Caco-2 (cell line): ENCODE measurements around the gene ZNF550. TPM values are rescaled to one million over a fixed set of nuclear protein-coding genes. Genes with fewer than 3 reads are reported as not detected.

ENCODE experiments used
- Bru-seq: library from RNA; stranded (reverse); fragments of 400-500 nt; gene quantifications from one replicate; lab custom pipeline; 2021; lab: Mats Ljungman, UMichigan
- BruChase-seq, 2 experiments: library from RNA; stranded (reverse); fragments of 400-500 nt; gene quantifications; one replicate each; lab custom pipeline; 2021; lab: Mats Ljungman, UMichigan
- BruUV-seq: library from RNA; stranded (reverse); fragments of 400-500 nt; replicated peaks from 2 replicates; lab custom pipeline; 2021; lab: Mats Ljungman, UMichigan
- CTCF ChIA-PET: fragments of 300-600 bp; sonication (Branson Sonifier 250); formaldehyde crosslinking; loops from one replicate; lab custom pipeline; 2022; ENCODE audit warnings: antibody characterized with exemption; lab: Charles Lee
- POLR2A ChIA-PET: fragments of 300-600 bp; sonication (Branson Sonifier 250); formaldehyde crosslinking; loops from one replicate; lab custom pipeline; 2022; ENCODE audit warnings: antibody characterized with exemption; lab: Charles Lee
- DNase-seq, 2 experiments: peaks; one replicate each; pipeline versions ENCODE4 v3.0.0 to v3.0.0-alpha.2; 2020 to 2022
- H3K27me3 ChIP-seq: replicated peaks from 2 replicates; pipeline ENCODE4 v1.6.0; 2011; ENCODE audit warnings: low read length; ENCODE audit not compliant: control insufficient read depth, insufficient read depth
- H3K36me3 ChIP-seq: 2 replicates; pipeline ENCODE4 v1.5.1; 2011; ENCODE audit warnings: low read length; ENCODE audit not compliant: control insufficient read depth, insufficient read depth
- H3K4me1 ChIP-seq: fragments of 250-450 bp; sonication (Bioruptor Pico); 2 replicates; pipeline ENCODE4 v1.5.1; 2020; ENCODE audit warnings: mild to moderate bottlenecking
- H3K4me3 ChIP-seq: 2 replicates; pipeline ENCODE4 v1.5.1; 2011; ENCODE audit warnings: low read depth, mild to moderate bottlenecking, control low read depth, low read length
- H3K9me3 ChIP-seq: fragments of 250-450 bp; sonication (Bioruptor Pico); 2 replicates; pipeline ENCODE4 v1.5.1; 2020; ENCODE audit warnings: mild to moderate bottlenecking, moderate library complexity
- H3K27ac Mint-ChIP-seq: one replicate; pipeline ENCODE4 v1.8.0; 2022; ENCODE audit warnings: mixed read lengths; ENCODE audit not compliant: unreplicated experiment
- H3K27me3 Mint-ChIP-seq: one replicate; pipeline ENCODE4 v1.8.0; 2022; ENCODE audit warnings: mixed read lengths; ENCODE audit not compliant: insufficient read depth, unreplicated experiment
- H3K36me3 Mint-ChIP-seq: one replicate; pipeline ENCODE4 v1.8.0; 2022; ENCODE audit warnings: mild to moderate bottlenecking, mixed read lengths; ENCODE audit not compliant: insufficient read depth, unreplicated experiment
- H3K4me1 Mint-ChIP-seq: one replicate; pipeline ENCODE4 v1.8.0; 2022; ENCODE audit warnings: low read depth, mixed read lengths; ENCODE audit not compliant: unreplicated experiment
- H3K4me3 Mint-ChIP-seq: one replicate; pipeline ENCODE4 v1.8.0; 2022; ENCODE audit warnings: mild to moderate bottlenecking, moderate library complexity, mixed read lengths; ENCODE audit not compliant: unreplicated experiment
- H3K9me3 Mint-ChIP-seq: one replicate; pipeline ENCODE4 v1.8.0; 2022; ENCODE audit warnings: mixed read lengths; ENCODE audit not compliant: unreplicated experiment
- CTCF ChIP-seq, 2 experiments: fragments of 200-600 bp in 1 of 2; IDR thresholded peaks; 1 replicate in 1 of 2; 2 replicates in 1 of 2; pipeline versions ENCODE4 v1.5.1 to v1.8.0; 2011 to 2022; ENCODE audit warnings: antibody characterized with exemption in 1 of 2, control low read depth in 1 of 2, inconsistent platforms in 1 of 2, low read depth in 1 of 2, low read length in 1 of 2, mild to moderate bottlenecking in 1 of 2, moderate library complexity in 1 of 2; ENCODE audit not compliant: insufficient read depth in 1 of 2, severe bottlenecking in 1 of 2, unreplicated experiment in 1 of 2
- intact Hi-C: fragments of 100-400 bp; cut with micrococcal nuclease; formaldehyde crosslinking; loops from one replicate; pipeline ENCODE4 v1.10.0; 2022; ENCODE audit not compliant: unreplicated experiment
- long read RNA-seq: library from polyadenylated mRNA; stranded (forward); transcript quantifications from one replicate; pipeline ENCODE4 v2.0.0, GENCODE V29; 2022
- total RNA-seq: library from RNA; stranded (reverse); gene quantifications from 2 replicates; pipeline ENCODE4 v1.2.3, GENCODE V29; 2022

ZNF550 gene
- total RNA-seq (11.2 and 11.5 TPM in 2 replicates), Bru-seq, nascent RNA (percentile 64 among the genes with signal in this experiment), BruChase-seq, experiment 1, labeled RNA remaining after a 2-hour chase (percentile 64 among the genes with signal in this experiment), BruChase-seq, experiment 2, labeled RNA remaining after a 6-hour chase (percentile 52 among the genes with signal in this experiment)
- long read RNA-seq, partial matches to known transcripts, result 3 of 8 reads
- long read RNA-seq, other reads (novel, unspliced or antisense), result 3 of 8 reads

- Mint-ChIP-seq H3K27ac (peak within 1 kb of the TSS; percentile 94), H3K4me1 (peaks cover 11% of the 10 kb centered on the region), H3K27me3 (no peaks in the 10 kb centered on the region), H3K36me3 (peaks cover 26% of the 10 kb centered on the region), H3K4me3 (peak within 1 kb of the TSS; percentile 99), H3K9me3 (peaks cover 45% of the 10 kb centered on the region)
- ChIA-PET CTCF (no interaction called here), POLR2A (no interaction called here)
- BruUV-seq, result TSS peak; percentile 73
- H3K4me3 ChIP-seq, result peak within 1 kb of the TSS; percentile 91
- peaks cover 7% of the 10 kb centered on the region for H3K36me3 ChIP-seq
- H3K27me3 ChIP-seq, result no peaks in the 10 kb centered on the region
- intact Hi-C loops, result loop anchor here (1.0 to 2.0 kb wide), 4 partner anchors 19 to 357 kb away; partner anchors contain the start of genes ZNF416, ZNF417, ZNF549 and ZNF749
- peak; percentile 89 to 90 for DNase-seq
- H3K9me3 ChIP-seq, result peaks cover 37% of the 10 kb centered on the region
- TF ChIP-seq CTCF (IDR thresholded peaks at IDR 0.05; ENCODE audit: insufficient read depth in 1 of 2, low read depth in 1 of 2, low read length in 1 of 2, severe bottlenecking in 1 of 2, unreplicated experiment in 1 of 2), result no peak
- no peaks in the 10 kb centered on the region for H3K4me1 ChIP-seq
Measured at GRCh38 chr19:57559404-57560025, at the start of gene ZNF550. ZNF550 (minus strand) TSS chr19:57559863; CDS start chr19:57559682, 181 bp downstream.

GRCh38 chr19:57606931-57607330 is 47.3 kb upstream of the ZNF550 start:
- no peak for TF ChIP-seq CTCF (IDR thresholded peaks at IDR 0.05; ENCODE audit: insufficient read depth in 1 of 2, low read depth in 1 of 2, low read length in 1 of 2, severe bottlenecking in 1 of 2, unreplicated experiment in 1 of 2)
- Mint-ChIP-seq H3K27me3 (no peaks in the 10 kb centered on the region), H3K4me1 (no peaks in the 10 kb centered on the region), H3K4me3 (no peak overlapping the region), H3K9me3 (peaks cover 14% of the 10 kb centered on the region), H3K36me3 (peaks cover 19% of the 10 kb centered on the region), H3K27ac (no peak overlapping the region)
- CTCF ChIA-PET, result interaction anchor here (0.5 kb wide), 1 partner anchor 125 kb away, joined by 3 read pairs; no protein-coding TSS in a partner anchor
- intact Hi-C loops, result no loop called here
- no peak for DNase-seq
- no TSS peak for BruUV-seq
- H3K36me3 ChIP-seq, result no peaks in the 10 kb centered on the region; the same call in 1 of the 2 replicates
- no peaks in the 10 kb centered on the region for H3K27me3 ChIP-seq
- H3K9me3 ChIP-seq, result peaks cover 6% of the 10 kb centered on the region
- H3K4me3 ChIP-seq, result no peak overlapping the region
- POLR2A ChIA-PET, result no interaction called here
- no peaks in the 10 kb centered on the region for H3K4me1 ChIP-seq

GRCh38 chr19:57599761-57600383 is 40.2 kb upstream of the ZNF550 start, which contains the start of gene ZNF530:
ZNF530 (plus strand) TSS chr19:57599885; CDS start chr19:57604346, 4,461 bp downstream.
- H3K27me3 ChIP-seq, result no peaks in the 10 kb centered on the region
- DNase-seq, result peak; percentile 88 to 92
- no TSS peak for BruUV-seq
- no peaks in the 10 kb centered on the region for H3K36me3 ChIP-seq
- H3K4me3 Mint-ChIP-seq, result peak within 1 kb of the TSS; percentile 77
- POLR2A ChIA-PET, result no interaction called here
- intact Hi-C loops, result loop anchor here (1.0 kb wide), 2 partner anchors 22 to 33 kb away; partner anchors contain the start of genes ZNF211 and ZNF416
- TF ChIP-seq CTCF (IDR thresholded peaks at IDR 0.05; ENCODE audit: insufficient read depth in 1 of 2, low read depth in 1 of 2, low read length in 1 of 2, severe bottlenecking in 1 of 2, unreplicated experiment in 1 of 2), result peak in 1 of 2 experiments; percentile 1
- no peaks in the 10 kb centered on the region for H3K4me1 Mint-ChIP-seq
- H3K27ac Mint-ChIP-seq, result peak within 1 kb of the TSS; percentile 19
- H3K9me3 Mint-ChIP-seq, result peaks cover 31% of the 10 kb centered on the region
- H3K36me3 Mint-ChIP-seq, result peaks cover 9% of the 10 kb centered on the region
- H3K4me3 ChIP-seq, result peak within 1 kb of the TSS; percentile 83
- H3K27me3 Mint-ChIP-seq, result peaks cover 4% of the 10 kb centered on the region
- H3K4me1 ChIP-seq, result no peaks in the 10 kb centered on the region; the same call in 1 of the 2 replicates
- 0 out of 2 replicates have a peak, but pooled peaks cover 10% of the 10 kb centered on the region for H3K9me3 ChIP-seq
- CTCF ChIA-PET, result interaction anchor here (1.3 kb wide), 1 partner anchor 33 kb away, joined by 5 read pairs; the partner anchor contains the start of gene ZNF211
